ENCODE measurements around the gene DSG1. TPM values are rescaled to one million over a fixed set of nuclear protein-coding genes. Genes with fewer than 3 reads are reported as not detected.
"Not testable (repeated sequence)": the region's sequence is repeated elsewhere in the genome, so short reads cannot be mapped to it uniquely, and the experiment has no call there.

The DSG1 gene
- total and polyA plus RNA-seq, 5 donors from 2014 or later, result not detected

DNA sequence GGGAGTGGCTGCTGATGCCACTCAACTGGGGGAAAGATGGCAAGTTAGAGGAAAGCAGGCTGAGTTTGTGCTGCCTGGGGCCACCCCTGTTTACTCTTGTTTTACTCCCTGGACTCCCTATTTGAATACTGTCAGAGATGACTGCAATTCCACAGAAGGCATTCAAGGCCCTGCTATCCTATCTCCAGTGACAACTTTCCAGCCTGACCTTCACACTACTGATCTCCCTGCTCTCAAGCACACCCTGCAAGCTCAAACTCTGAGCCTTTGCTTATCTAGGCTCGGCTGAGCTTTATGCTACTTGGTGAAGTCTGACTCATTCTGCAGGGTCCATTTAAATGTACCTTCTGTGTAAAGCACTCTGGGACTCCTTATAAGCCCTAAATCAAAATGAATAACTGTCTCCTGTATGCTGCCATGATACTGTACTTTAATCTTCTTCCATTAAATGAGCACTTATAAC lies 39.3 kb upstream of the DSG1 start:
- Mint-ChIP-seq H3K27ac (no peak overlapping the region), H3K36me3 (no peaks in the 10 kb centered on the region)

DNA sequence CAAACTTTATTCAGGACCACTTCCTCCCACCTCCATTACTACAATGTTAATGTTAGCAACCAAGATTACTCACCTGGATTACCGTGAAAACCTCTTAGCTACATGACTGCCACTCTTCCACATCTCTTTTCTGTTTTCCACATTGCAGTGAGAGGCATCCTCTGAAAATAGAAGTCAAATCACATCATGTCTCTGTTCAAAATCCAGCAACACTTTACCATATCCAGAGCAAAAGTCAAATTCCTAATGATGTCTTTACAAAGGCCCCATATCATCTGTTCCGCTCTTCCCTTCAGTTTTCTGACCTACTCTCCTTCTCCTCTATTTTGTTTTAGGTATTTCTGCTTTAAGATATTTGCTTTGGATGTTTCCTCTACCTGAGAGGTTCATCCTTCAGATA lies 37.5 kb upstream of the DSG1 start:
- no peak for DNase-seq

More for the DNA sequence above, 39.3 kb upstream of the DSG1 start:
- Histone ChIP-seq H3K36me3 (ENCODE audit: control insufficient read depth, insufficient read depth, low read length) (no peaks in the 10 kb centered on the region), H3K27ac (ENCODE audit: insufficient read depth, low read length, poor library complexity, severe bottlenecking) (no peak overlapping the region), H3K4me3 (ENCODE audit: low read depth, low read length) (no peak overlapping the region), H3K9me3 (ENCODE audit: control insufficient read depth in 2 of 2, low read length in 2 of 2) (no peaks in the 10 kb centered on the region), H3K27me3 (ENCODE audit: control insufficient read depth, insufficient read depth, low read length) (no peaks in the 10 kb centered on the region), H3K4me1 (ENCODE audit: control insufficient read depth, insufficient read depth, low read length, poor library complexity, severe bottlenecking) (no peaks in the 10 kb centered on the region)
- H3K4me1 Mint-ChIP-seq, result no peaks in the 10 kb centered on the region
- no peak for ATAC-seq (ENCODE audit: low read depth in 2 of 2)
- H3K4me3 Mint-ChIP-seq, result no peak overlapping the region
- peaks cover 0 to 3% (median 0%) of the 10 kb centered on the region in 7 donors for H3K9me3 Mint-ChIP-seq
- no peaks in the 10 kb centered on the region for H3K27me3 Mint-ChIP-seq
- DNase-seq, result no peak

DNA sequence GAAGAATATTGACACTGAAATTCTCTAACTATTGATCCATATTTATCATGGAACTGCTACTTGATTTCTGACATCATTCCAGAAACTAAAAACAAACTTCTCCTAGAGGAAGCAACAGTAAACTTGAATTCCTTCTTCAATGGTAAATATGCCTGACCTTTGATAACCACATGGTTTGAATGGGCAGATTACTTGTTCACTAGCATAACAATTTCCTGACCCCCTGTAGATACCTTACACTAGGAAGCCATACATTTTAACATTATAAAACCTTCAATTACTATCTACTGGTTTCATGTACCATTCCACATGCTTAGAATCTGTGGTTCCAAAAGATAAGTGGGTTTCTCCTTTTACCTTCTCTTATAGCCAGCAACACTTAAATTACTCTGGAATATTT lies 36.5 kb upstream of the DSG1 start:
- H3K27ac Mint-ChIP-seq, result no peak overlapping the region
- H3K4me1 ChIP-seq (ENCODE audit: control insufficient read depth, insufficient read depth, low read length, poor library complexity, severe bottlenecking), result no peaks in the 10 kb centered on the region
- H3K36me3 ChIP-seq (ENCODE audit: control insufficient read depth, insufficient read depth, low read length), result no peaks in the 10 kb centered on the region
- no peaks in the 10 kb centered on the region for H3K36me3 Mint-ChIP-seq
- H3K4me3 Mint-ChIP-seq, result no peak overlapping the region
- H3K4me1 Mint-ChIP-seq, result no peaks in the 10 kb centered on the region
- H3K4me3 ChIP-seq (ENCODE audit: low read depth, low read length), result no peak overlapping the region
- no peaks in the 10 kb centered on the region for H3K9me3 ChIP-seq (ENCODE audit: control insufficient read depth in 2 of 2, low read length in 2 of 2)
- H3K27me3 ChIP-seq (ENCODE audit: control insufficient read depth, insufficient read depth, low read length), result no peaks in the 10 kb centered on the region
- H3K27me3 Mint-ChIP-seq, result no peaks in the 10 kb centered on the region
- no peak overlapping the region for H3K27ac ChIP-seq (ENCODE audit: insufficient read depth, low read length, poor library complexity, severe bottlenecking)
- ATAC-seq (ENCODE audit: low read depth in 2 of 2) (no peak), DNase-seq (no peak)
- peaks cover 3 to 11% (median 6%) of the 10 kb centered on the region in 7 donors for H3K9me3 Mint-ChIP-seq

More for the DNA sequence above, 37.5 kb upstream of the DSG1 start:
- Mint-ChIP-seq H3K9me3 (peaks cover 0 to 8% (median 3%) of the 10 kb centered on the region in 7 donors), H3K4me1 (no peaks in the 10 kb centered on the region), H3K27me3 (no peaks in the 10 kb centered on the region), H3K27ac (no peak overlapping the region), H3K4me3 (no peak overlapping the region), H3K36me3 (no peaks in the 10 kb centered on the region)
- no peaks in the 10 kb centered on the region for H3K36me3 ChIP-seq (ENCODE audit: control insufficient read depth, insufficient read depth, low read length)
- no peak overlapping the region for H3K27ac ChIP-seq (ENCODE audit: insufficient read depth, low read length, poor library complexity, severe bottlenecking)
- no peaks in the 10 kb centered on the region for H3K4me1 ChIP-seq (ENCODE audit: control insufficient read depth, insufficient read depth, low read length, poor library complexity, severe bottlenecking)
- no peak for ATAC-seq (ENCODE audit: low read depth in 2 of 2)
- no peaks in the 10 kb centered on the region for H3K9me3 ChIP-seq (ENCODE audit: control insufficient read depth in 2 of 2, low read length in 2 of 2)
- H3K4me3 ChIP-seq (ENCODE audit: low read depth, low read length), result no peak overlapping the region
- no peaks in the 10 kb centered on the region for H3K27me3 ChIP-seq (ENCODE audit: control insufficient read depth, insufficient read depth, low read length)

DNA sequence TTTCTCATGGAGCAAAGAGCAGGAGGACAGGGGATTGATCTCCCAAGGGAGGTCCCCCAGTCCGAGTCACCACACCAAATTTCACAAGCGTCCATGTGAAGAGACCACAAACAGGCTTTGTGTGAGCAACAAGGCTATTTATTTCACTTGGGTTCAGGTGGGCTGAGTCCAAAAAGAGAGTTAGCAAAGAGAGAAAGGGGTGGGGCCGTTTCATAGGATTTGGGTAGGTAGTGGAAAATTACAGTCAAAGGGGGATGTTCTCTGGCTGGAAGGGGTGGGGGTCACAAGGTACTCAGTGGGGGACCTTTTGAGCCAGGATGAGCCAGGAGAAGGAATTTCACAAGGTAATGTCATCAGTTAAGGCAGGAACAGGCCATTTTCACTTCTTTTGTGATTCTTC lies 28.5 kb upstream of the DSG1 start:
- not testable (repeated sequence) for H3K4me3 ChIP-seq (ENCODE audit: low read depth, low read length); H3K9me3 ChIP-seq (ENCODE audit: control insufficient read depth in 2 of 2, low read length in 2 of 2); H3K4me3 Mint-ChIP-seq; H3K36me3 Mint-ChIP-seq; ATAC-seq (ENCODE audit: low read depth in 2 of 2); H3K36me3 ChIP-seq (ENCODE audit: control insufficient read depth, insufficient read depth, low read length); H3K27me3 Mint-ChIP-seq; H3K27me3 ChIP-seq (ENCODE audit: control insufficient read depth, insufficient read depth, low read length); H3K27ac Mint-ChIP-seq; H3K27ac ChIP-seq (ENCODE audit: insufficient read depth, low read length, poor library complexity, severe bottlenecking); DNase-seq; H3K4me1 ChIP-seq (ENCODE audit: control insufficient read depth, insufficient read depth, low read length, poor library complexity, severe bottlenecking); H3K4me1 Mint-ChIP-seq
- peaks cover 11 to 55% (median 15%) of the 10 kb centered on the region in 7 donors for H3K9me3 Mint-ChIP-seq

DNA sequence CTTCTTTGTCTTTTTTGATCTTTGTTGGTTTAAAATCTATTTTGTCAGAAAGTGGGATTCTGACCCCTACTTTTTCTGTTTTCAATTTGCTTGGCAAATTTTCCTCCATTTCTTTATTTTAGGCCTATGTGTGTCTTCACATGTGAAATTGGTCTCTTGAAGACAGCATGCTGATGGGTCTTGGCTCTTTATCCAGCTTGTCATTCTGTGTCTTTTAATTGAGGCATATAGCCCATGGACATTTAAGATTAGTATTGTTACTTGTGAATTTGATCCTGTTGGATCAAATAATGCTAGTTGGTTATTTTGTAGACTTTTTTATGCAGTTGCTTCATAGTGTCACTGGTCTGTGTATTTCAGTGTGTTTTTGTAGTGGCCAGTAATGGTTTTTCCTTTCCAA lies 26.3 kb upstream of the DSG1 start:
- Mint-ChIP-seq H3K36me3 (no peaks in the 10 kb centered on the region), H3K4me1 (no peaks in the 10 kb centered on the region), H3K9me3 (peaks cover 5 to 48% (median 11%) of the 10 kb centered on the region in 7 donors), H3K4me3 (no peak overlapping the region), H3K27ac (no peak overlapping the region), H3K27me3 (no peaks in the 10 kb centered on the region)
- Histone ChIP-seq H3K27me3 (ENCODE audit: control insufficient read depth, insufficient read depth, low read length) (no peaks in the 10 kb centered on the region), H3K36me3 (ENCODE audit: control insufficient read depth, insufficient read depth, low read length) (no peaks in the 10 kb centered on the region), H3K9me3 (ENCODE audit: control insufficient read depth in 2 of 2, low read length in 2 of 2) (peaks cover 2 to 10% of the 10 kb centered on the region in 2 experiments), H3K4me3 (ENCODE audit: low read depth, low read length) (no peak overlapping the region), H3K4me1 (ENCODE audit: control insufficient read depth, insufficient read depth, low read length, poor library complexity, severe bottlenecking) (no peaks in the 10 kb centered on the region), H3K27ac (ENCODE audit: insufficient read depth, low read length, poor library complexity, severe bottlenecking) (no peak overlapping the region)
- ATAC-seq (ENCODE audit: low read depth in 2 of 2) (no peak), DNase-seq (no peak)

DNA sequence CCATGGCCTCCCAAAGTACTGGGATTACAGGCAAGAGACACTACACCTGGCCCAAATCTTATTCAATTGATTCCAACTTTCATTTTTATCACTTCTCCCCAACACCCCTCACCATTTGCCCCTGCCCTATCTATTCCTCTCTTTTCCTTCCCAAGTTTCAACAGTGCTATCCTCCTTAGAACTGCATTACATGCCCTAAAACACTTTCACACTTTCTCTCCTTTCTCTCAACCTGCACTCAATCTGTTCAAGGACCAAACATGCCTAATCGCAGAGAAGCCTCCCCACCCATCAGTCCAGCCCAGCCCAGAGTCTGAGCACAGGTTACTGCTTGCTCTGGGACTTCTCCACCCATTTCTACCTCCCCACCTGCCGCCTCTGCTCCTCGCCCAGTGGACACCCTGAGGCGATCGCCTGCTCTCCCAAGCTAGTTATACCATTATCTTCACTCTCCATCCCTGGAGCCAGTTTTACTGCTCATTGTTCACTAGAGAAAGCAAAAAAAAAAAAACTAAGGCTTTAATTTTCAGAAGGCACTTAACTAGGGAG lies 23.7 kb upstream of the DSG1 start:
- Histone ChIP-seq H3K4me3 (ENCODE audit: low read depth, low read length) (no peak overlapping the region), H3K9me3 (ENCODE audit: control insufficient read depth in 2 of 2, low read length in 2 of 2) (peaks cover 2 to 10% of the 10 kb centered on the region in 2 experiments), H3K4me1 (ENCODE audit: control insufficient read depth, insufficient read depth, low read length, poor library complexity, severe bottlenecking) (no peaks in the 10 kb centered on the region), H3K36me3 (ENCODE audit: control insufficient read depth, insufficient read depth, low read length) (no peaks in the 10 kb centered on the region), H3K27me3 (ENCODE audit: control insufficient read depth, insufficient read depth, low read length) (no peaks in the 10 kb centered on the region), H3K27ac (ENCODE audit: insufficient read depth, low read length, poor library complexity, severe bottlenecking) (no peak overlapping the region)
- H3K36me3 Mint-ChIP-seq, result no peaks in the 10 kb centered on the region
- H3K4me1 Mint-ChIP-seq, result no peaks in the 10 kb centered on the region
- no peaks in the 10 kb centered on the region for H3K27me3 Mint-ChIP-seq
- H3K4me3 Mint-ChIP-seq, result no peak overlapping the region
- H3K27ac Mint-ChIP-seq, result no peak overlapping the region
- ATAC-seq (ENCODE audit: low read depth in 2 of 2) (no peak), DNase-seq (no peak)
- H3K9me3 Mint-ChIP-seq, result peaks cover 0 to 33% (median 12%) of the 10 kb centered on the region in 7 donors

DNA sequence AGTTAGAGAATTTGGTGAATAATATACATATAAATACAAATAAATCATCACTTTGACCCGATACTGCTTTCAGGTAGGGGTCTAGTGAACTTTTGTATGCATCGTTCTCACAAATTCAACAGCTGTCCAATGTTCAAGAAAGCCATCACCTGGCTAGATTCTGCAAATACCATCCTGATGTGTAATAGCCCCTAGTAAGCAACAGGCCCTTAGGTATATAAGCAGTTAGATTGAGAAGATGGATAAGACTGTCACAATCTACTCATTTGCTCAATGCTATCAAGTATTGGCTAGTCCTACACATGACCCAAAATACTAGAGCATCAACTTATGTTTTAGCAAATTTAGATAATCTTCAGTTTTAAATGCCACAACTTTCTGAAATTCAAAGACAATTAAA lies 20.7 kb upstream of the DSG1 start:
- Histone ChIP-seq H3K4me3 (ENCODE audit: low read depth, low read length) (no peak overlapping the region), H3K36me3 (ENCODE audit: control insufficient read depth, insufficient read depth, low read length) (no peaks in the 10 kb centered on the region), H3K27ac (ENCODE audit: insufficient read depth, low read length, poor library complexity, severe bottlenecking) (no peak overlapping the region), H3K9me3 (ENCODE audit: control insufficient read depth in 2 of 2, low read length in 2 of 2) (peaks cover 0 to 10% of the 10 kb centered on the region in 2 experiments), H3K27me3 (ENCODE audit: control insufficient read depth, insufficient read depth, low read length) (no peaks in the 10 kb centered on the region), H3K4me1 (ENCODE audit: control insufficient read depth, insufficient read depth, low read length, poor library complexity, severe bottlenecking) (no peaks in the 10 kb centered on the region)
- Mint-ChIP-seq H3K27ac (no peak overlapping the region), H3K36me3 (no peaks in the 10 kb centered on the region), H3K4me1 (no peaks in the 10 kb centered on the region), H3K27me3 (no peaks in the 10 kb centered on the region), H3K4me3 (no peak overlapping the region), H3K9me3 (peaks cover 0 to 21% (median 9%) of the 10 kb centered on the region in 7 donors)
- ATAC-seq (ENCODE audit: low read depth in 2 of 2), result no peak
- no peak for DNase-seq

DNA sequence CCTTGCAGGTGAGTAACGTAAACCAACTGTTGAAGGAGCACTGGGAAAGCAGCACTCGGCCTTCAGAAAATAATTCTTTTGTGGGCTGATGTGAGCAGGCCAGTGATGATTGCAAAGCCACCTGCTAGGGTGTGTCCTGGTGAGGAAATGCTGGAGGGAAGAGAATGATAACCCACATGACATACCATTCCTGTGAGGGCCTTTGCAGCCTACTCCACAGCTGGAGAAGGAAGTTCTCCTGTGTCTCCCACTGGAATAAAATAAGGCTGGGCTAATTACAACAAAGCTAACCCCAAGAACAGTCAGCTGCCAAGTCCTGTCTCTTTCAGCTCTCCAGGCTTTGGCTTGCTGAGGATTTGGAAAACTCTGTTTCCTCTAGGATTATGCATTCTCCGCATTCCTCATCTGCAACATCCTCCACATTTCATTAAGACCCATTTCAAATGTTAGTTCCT lies 16.7 kb upstream of the DSG1 start:
- Histone ChIP-seq H3K4me3 (ENCODE audit: low read depth, low read length) (no peak overlapping the region), H3K27ac (ENCODE audit: insufficient read depth, low read length, poor library complexity, severe bottlenecking) (no peak overlapping the region), H3K36me3 (ENCODE audit: control insufficient read depth, insufficient read depth, low read length) (no peaks in the 10 kb centered on the region), H3K27me3 (ENCODE audit: control insufficient read depth, insufficient read depth, low read length) (no peaks in the 10 kb centered on the region), H3K4me1 (ENCODE audit: control insufficient read depth, insufficient read depth, low read length, poor library complexity, severe bottlenecking) (no peaks in the 10 kb centered on the region), H3K9me3 (ENCODE audit: control insufficient read depth in 2 of 2, low read length in 2 of 2) (no peaks in the 10 kb centered on the region)
- ATAC-seq (ENCODE audit: low read depth in 2 of 2) (no peak), DNase-seq (no peak)
- Mint-ChIP-seq H3K4me1 (no peaks in the 10 kb centered on the region), H3K9me3 (peaks cover 0 to 6% (median 5%) of the 10 kb centered on the region in 7 donors), H3K27me3 (no peaks in the 10 kb centered on the region), H3K36me3 (no peaks in the 10 kb centered on the region), H3K4me3 (no peak overlapping the region), H3K27ac (no peak overlapping the region)
